Glomerular visceral epithelial cell (primary cell): ENCODE results near the gene SLC6A11.

Experiments
- DNase-seq: peaks from one replicate; pipeline ENCODE4 v3.0.0-alpha.2; 2016; ENCODE audit errors: extremely low spot score

SLC6A11 gene

GRCh38 chr3:10981031-10981430 is 165.0 kb downstream of the SLC6A11 start:
- no peak for DNase-seq

GRCh38 chr3:10981961-10982360 is 165.9 kb downstream of the SLC6A11 start:
- DNase-seq = no peak

- DNase-seq = no peak
Observed at GRCh38 chr3:10982782-10983181, 166.8 kb downstream of the SLC6A11 start.

- peak; percentile 32 for DNase-seq
Observed at GRCh38 chr3:10983219-10983916, 167.3 kb downstream of the SLC6A11 start.

GRCh38 chr3:10984371-10984896 is 168.4 kb downstream of the SLC6A11 start:
- no peak for DNase-seq

GRCh38 chr3:10985181-10985580 is 169.2 kb downstream of the SLC6A11 start:
- no peak for DNase-seq

GRCh38 chr3:10986592-10986991 is 170.6 kb downstream of the SLC6A11 start:
- DNase-seq = no peak

- DNase-seq = no peak
Observed at GRCh38 chr3:10988001-10988665, 172.1 kb downstream of the SLC6A11 start.

- DNase-seq = no peak
Observed at GRCh38 chr3:10988991-10989484, 173.0 kb downstream of the SLC6A11 start.
